PC-3 (cell line): ENCODE results near the gene TEKTIP1.

Experiments used
- CTCF ChIP-seq: fragments of 300-600 bp; sonication (generic); conservative IDR thresholded peaks from 2 replicates; pipeline ENCODE4 v1.5.1; 2017; ENCODE audit warnings: antibody characterized with exemption, low read depth, mild to moderate bottlenecking, low read length
- EZH2 ChIP-seq: fragments of 300-600 bp; sonication (generic); IDR thresholded peaks from one replicate; pipeline ENCODE4 v1.6.1; 2017; ENCODE audit warnings: antibody characterized with exemption, mild to moderate bottlenecking, low read length; ENCODE audit not compliant: unreplicated experiment

- TF ChIP-seq CTCF = no peak
- TF ChIP-seq EZH2 = no peak
Observed at GRCh38 chr19:3570606-3571011, 31.6 kb downstream of the TEKTIP1 start.
